CD4-positive, alpha-beta T cell treated with Interleukin-17A for 1 hour (primary cell): ENCODE data around the gene ANKS1A.

Experiments used
- DNase-seq: peaks from one replicate; pipeline ENCODE4 v3.0.0-alpha.2; 2020

Gene ANKS1A

GRCh38 chr6:35073211-35073610 is 184.2 kb downstream of the ANKS1A start:
- no peak for DNase-seq

DNA sequence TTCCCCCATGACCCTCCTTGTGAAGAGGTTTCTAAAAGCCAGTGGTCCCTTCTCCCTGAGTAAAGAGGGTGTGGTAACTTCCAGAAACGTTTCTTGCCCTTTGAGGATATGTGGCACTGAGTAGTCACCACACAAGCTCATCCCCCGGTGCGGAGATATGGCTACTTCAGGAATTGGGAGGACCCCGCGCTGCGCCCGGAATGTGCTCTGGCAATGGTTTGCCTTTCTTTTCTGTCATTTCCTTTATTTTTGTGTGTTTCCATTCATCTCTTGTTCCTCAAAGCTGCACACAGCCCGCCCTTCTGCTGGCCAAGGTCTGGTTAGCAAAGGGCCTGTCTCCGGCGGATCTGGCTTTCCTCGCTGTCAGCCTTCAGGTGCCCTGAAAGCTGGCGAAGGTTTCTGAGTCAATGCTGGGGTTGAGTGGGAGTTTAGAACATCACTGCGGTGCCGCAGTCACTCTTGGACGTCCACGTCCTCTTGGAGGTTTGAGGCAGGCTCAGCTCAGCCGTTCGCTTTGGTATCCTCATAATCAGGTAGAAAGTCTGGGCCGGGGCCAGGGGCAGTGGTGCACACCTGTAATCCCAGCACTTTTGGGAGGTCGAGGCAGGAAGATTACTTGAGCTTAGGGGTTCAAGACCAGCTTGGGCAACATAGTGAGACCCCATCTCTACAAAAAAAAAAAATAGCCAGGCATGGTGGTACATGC is 184.9 kb downstream of the ANKS1A start:
- no peak for DNase-seq

- DNase-seq, result no peak
These were observed 188.1 kb downstream of the ANKS1A start for GRCh38 chr6:35076997-35077712.

GRCh38 chr6:35077713-35078105 is 188.7 kb downstream of the ANKS1A start:
- DNase-seq, result no peak

DNA sequence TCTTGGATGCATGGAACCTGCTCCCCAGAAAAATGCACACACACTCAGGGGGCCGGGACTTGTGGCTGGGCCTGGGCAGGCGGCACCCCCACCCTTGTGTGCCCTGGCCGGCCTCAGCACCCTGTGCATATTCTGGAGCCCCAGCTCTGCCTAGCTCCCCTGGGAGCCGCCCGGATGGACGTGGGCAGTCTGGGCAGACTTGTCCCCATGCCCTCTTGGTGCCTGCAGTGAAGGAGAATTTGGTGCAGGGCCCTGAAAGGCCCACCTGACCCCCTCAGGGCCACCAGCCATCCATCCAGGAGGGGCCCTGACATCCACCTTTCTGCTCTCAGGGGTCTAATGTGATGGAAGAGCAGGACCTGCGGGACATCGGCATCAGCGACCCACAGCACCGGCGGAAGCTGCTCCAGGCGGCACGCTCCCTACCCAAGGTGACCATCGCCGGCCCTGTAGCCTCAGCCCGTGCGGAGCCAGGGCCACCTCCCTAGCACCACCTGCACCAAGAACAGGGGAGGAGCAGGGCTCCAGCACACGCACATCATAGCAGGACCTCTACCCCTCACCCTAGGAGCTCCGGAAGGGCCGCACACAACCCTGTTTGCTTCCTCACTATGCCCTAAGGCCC is 189.3 kb downstream of the ANKS1A start:
- no peak for DNase-seq

- DNase-seq, result no peak
These were observed 189.8 kb downstream of the ANKS1A start for GRCh38 chr6:35078896-35079295.

DNA sequence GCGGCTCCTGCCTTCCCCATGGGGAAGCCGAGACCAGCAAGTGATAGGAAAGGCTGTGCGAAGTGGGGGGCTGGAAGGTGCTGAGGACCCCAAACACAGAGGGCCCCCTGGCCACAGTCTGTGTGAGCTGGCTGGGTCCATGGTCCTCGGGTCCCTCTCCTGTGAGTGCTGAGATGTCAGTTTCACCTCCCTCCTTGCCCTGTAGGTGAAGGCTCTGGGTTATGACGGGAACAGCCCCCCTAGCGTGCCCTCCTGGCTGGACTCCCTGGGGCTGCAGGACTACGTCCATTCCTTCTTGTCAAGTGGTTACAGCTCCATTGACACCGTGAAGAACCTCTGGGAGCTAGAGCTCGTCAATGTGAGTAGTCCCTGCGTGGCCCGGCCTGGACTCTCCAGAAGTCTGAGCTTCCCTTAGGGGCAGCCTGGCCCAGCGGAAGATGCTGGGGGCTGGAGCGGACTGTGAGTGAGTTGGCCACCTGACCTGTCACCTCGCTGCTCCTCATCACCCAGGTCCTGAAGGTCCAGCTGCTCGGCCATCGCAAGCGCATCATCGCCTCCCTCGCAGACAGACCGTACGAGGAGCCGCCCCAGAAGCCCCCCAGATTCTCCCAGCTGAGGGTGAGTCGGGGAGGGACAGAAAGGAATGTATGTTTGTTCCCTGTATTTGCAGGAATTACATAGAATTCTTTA is 190.4 kb downstream of the ANKS1A start:
- DNase-seq, result no peak

DNA sequence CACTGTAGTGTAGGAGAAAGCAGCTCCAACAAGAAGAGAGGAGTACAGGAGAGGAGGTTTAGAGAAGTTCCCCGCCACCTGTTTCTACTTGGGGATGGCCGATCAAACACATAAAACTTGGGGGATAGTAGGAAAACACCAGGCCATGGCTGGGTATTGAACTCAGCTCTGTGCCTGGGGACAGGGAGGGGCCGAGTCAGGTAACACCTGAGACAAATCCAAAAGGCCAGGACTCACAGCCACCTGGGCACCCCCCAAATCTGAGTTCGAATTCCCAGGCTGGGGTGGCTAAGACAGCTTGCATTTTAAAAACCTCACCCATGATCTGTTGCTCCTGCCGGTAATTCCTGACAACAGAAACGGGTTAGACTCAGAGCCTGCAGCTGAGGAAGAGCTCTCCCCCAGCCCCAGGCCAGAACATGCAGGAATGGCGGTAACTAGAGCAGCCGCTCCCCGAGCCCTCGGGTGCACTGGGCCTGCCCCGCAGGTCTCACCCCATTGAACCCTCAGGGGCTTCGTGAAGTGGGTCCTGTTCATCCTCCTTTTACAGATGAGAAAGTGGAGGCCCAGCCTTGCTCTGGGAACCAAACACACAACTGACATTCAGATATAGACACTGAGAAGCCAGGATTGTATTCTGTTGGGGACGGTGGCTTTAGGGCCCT is 191.1 kb downstream of the ANKS1A start:
- no peak for DNase-seq

- no peak for DNase-seq
These were observed 191.9 kb downstream of the ANKS1A start for GRCh38 chr6:35080821-35081425.

- no peak for DNase-seq
These were observed 192.4 kb downstream of the ANKS1A start for GRCh38 chr6:35081426-35081851.

DNA sequence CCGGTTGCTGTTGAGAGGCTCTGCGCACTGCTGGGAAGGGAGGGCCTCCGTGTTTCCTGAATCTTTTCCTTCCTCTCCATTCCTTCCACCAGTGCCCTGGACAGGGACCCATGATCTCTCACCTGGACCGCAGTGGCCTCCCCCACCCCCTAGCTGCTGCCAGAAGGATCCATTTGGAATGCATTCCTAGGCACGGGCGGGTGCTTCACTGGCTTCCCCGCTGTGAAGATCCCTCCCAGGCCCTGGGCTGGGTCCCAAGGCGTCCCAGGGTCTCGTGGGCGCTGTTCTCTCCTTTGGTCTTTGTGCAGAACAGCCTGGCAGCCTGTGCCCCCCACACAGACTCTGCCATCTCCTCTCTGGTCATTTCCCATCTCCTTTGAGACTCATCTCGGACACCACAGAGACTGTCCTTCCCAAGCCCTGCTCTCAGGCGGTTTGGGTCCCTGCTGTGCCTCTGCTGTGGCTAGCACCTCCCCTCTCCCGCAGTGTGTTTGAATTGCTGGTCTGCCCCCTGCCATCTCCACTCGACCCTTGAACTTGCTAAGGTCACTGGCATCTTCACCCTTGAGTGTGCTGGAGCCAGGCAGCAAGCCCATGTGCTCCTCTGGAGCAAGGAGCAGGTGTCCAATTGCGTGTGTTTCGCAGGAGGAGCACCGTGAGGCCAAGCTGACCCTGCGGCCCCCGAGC is 193.1 kb downstream of the ANKS1A start:
- DNase-seq, result no peak

GRCh38 chr6:35082733-35083403 is 193.8 kb downstream of the ANKS1A start:
- DNase-seq, result no peak

GRCh38 chr6:35083507-35083906 is 194.5 kb downstream of the ANKS1A start:
- DNase-seq, result no peak

GRCh38 chr6:35084041-35084491 is 195.0 kb downstream of the ANKS1A start:
- no peak for DNase-seq

DNA sequence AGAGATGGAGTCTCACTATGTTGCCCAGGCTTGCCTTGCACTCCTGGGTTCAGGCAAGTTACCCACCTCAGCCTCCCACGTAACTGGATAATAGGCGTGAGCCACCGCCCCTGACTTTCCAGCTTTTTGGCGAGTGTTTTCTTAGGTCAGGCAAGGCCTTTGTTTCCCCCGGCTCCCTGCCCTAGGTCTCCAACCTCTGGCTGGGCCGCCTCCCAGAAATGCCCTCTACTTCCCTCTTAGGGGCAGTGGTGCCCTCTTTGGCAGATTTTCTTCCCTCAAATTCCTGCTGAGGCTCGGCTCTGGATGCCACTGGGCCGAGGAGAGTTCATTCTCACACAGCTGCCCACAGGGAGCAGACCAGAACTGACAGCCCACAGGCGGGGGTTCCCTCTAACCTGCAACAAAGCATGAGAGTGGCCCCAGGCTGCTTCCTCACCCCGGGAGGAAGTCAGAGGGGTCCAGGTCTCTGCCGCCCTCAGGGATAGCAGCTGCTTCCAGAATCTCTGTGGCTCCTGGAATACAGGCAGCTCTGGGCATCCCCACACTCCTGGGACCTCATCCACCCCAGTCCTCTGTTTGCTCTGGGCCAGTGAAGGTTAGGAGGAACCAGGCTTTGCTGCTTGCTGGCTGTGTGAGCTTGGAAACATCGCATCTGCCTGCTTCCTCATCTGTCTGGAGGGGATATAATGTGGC is 195.6 kb downstream of the ANKS1A start:
- no peak for DNase-seq

DNA sequence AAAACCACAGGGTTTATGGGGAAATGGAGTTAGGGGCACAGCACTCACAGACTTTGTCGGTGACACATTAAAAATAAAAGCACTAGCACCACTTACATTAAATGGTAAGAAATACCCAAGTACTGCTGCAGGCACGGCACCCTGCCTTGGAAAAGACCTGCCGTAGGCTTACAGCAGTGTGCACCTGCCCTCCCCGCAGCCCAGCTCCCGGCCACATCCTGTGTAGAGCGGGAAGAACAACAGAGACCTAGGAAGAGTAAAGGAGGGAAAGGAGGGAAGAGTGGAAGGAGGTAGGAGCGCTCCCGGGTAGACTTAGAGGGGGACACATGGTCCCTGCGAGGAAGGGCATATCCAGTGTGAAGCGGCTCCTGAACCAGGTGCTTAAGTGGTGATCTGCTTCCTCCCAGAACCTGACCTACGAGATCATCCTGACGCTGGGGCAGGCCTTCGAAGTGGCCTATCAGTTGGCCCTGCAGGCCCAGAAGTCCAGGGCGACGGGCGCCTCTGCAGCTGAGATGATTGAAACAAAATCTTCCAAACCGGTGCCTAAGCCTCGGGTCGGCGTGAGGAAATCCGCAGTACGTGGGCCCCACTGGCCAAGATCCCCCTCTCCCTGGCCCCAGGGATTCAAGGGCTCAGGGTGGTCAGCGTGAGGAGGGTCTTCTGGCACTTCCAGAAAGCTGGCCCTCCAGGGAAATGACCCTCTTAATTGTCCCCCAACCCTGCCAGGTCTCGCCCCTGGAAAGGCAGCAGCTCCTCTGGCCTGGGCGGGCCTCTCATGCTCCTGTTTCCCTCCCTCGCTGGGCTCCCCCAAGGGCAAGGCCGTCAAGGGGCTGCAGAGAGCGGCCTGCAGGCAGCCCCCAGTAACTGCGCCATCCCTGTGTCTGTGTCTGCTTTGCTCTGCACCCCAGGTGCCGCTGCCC is 196.6 kb downstream of the ANKS1A start:
- DNase-seq, result no peak

GRCh38 chr6:35086282-35086632 is 197.2 kb downstream of the ANKS1A start:
- DNase-seq, result no peak

DNA sequence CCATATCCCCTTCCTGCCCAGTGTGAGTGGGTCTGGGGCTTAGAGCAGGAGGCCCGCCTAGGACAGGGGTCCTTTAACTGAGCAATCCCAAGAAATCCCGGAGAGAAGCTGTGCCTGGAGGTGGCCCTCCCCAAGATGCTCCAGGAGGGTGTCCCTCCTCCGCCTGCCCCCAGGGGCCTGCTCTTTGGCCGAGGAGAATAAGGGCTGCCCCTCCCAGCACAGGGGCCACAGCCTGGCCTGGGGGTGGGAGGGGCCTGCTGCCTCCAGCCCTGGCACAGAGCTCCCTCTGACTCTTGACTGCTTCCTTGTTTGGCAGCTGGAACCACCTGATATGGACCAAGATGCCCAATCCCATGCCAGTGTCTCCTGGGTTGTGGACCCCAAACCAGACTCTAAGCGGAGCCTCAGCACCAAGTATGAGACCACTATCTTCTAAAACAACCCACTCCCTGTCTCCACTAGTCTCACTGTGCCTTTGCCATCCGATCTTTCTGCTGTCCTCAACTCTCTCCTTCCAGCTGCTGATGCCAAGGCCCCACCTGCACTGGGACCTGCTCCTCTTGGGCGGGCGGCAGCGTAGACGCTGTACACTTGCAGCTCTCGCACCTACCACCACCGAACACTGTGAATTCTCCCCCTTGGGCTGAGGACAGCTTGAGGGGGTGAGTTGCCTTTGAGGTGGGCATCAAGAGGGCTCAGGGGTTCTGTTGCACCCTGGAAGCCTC is 197.7 kb downstream of the ANKS1A start:
- no peak for DNase-seq
